ENCODE measurements around the gene TMEM272.

The TMEM272 gene

GRCh38 chr13:51849145-51850101 lies 4.4 kb upstream of the TMEM272 start:
- peak; percentile 26 for DNase-seq

- DNase-seq, result no peak
These were observed 3.7 kb upstream of the TMEM272 start for GRCh38 chr13:51848674-51849073.

GRCh38 chr13:51846756-51847155 lies 1.8 kb upstream of the TMEM272 start:
- no peak for DNase-seq

GRCh38 chr13:51845574-51846318 lies 769 bp upstream of the TMEM272 start:
- no peak for DNase-seq

- no peak for DNase-seq
These were observed 1.4 kb downstream of the TMEM272 start for GRCh38 chr13:51843529-51843928.

- no peak for DNase-seq
These were observed 3.2 kb downstream of the TMEM272 start for GRCh38 chr13:51841732-51842131.

- no peak for DNase-seq
These were observed 4.1 kb downstream of the TMEM272 start for GRCh38 chr13:51840917-51841316.

GRCh38 chr13:51839711-51840540 lies 5.1 kb downstream of the TMEM272 start:
- DNase-seq, result peak; percentile 63

GRCh38 chr13:51838240-51838846 lies 6.6 kb downstream of the TMEM272 start:
- DNase-seq, result no peak

GRCh38 chr13:51837016-51837415 lies 8.0 kb downstream of the TMEM272 start:
- no peak for DNase-seq

GRCh38 chr13:51834581-51835171 lies 10.3 kb downstream of the TMEM272 start:
- no peak for DNase-seq

- no peak for DNase-seq
These were observed 11.0 kb downstream of the TMEM272 start for GRCh38 chr13:51833980-51834379.

GRCh38 chr13:51832471-51833152 lies 12.4 kb downstream of the TMEM272 start:
- DNase-seq, result peak; percentile 32

- no peak for DNase-seq
These were observed 13.5 kb downstream of the TMEM272 start for GRCh38 chr13:51831519-51831918.

- no peak for DNase-seq
These were observed 15.4 kb downstream of the TMEM272 start for GRCh38 chr13:51829568-51829899.

GRCh38 chr13:51828730-51829567 lies 16.0 kb downstream of the TMEM272 start:
- DNase-seq, result no peak

- no peak for DNase-seq
These were observed 17.7 kb downstream of the TMEM272 start for GRCh38 chr13:51827254-51827653.

- DNase-seq, result no peak
These were observed 18.4 kb downstream of the TMEM272 start for GRCh38 chr13:51826606-51827005.

- no peak for DNase-seq
These were observed 19.2 kb downstream of the TMEM272 start for GRCh38 chr13:51825681-51826254.

GRCh38 chr13:51825165-51825592 lies 19.8 kb downstream of the TMEM272 start:
- peak; percentile 31 for DNase-seq

Data from hematopoietic multipotent progenitor cell treated with erythropoietin and hydrocortisone succinate and interleukin-3 and kit ligand, for 8 days (in vitro differentiated cells).